OCI-M2 (cell line): ENCODE results near the gene ZNF555.

Experiments
- DNase-seq: peaks from one replicate; lab custom pipeline; 2025; ENCODE audit not compliant: unreplicated experiment; lab: John Stamatoyannopoulos, UW

Gene ZNF555

DNA sequence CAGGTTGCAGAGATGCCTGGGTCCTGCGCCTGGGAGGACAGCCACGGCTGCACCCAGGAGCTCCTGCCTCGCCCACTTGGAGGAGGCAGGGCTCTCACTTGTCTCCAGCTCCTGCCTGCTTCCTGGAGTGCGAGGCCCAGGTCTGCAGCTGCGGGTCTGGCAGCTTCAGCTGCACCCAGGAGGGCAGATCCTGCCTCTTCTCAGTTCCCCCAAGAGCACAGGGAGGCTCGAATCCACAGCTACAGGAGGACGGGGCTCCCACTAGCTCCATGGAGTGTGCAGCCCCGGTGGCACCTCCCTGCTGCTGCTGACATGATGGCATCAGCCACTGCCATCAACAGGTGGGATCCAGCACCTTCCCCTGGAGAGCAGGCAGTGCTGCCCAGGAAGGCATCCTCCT lies 17.1 kb upstream of the ZNF555 start:
- no peak for DNase-seq

DNA sequence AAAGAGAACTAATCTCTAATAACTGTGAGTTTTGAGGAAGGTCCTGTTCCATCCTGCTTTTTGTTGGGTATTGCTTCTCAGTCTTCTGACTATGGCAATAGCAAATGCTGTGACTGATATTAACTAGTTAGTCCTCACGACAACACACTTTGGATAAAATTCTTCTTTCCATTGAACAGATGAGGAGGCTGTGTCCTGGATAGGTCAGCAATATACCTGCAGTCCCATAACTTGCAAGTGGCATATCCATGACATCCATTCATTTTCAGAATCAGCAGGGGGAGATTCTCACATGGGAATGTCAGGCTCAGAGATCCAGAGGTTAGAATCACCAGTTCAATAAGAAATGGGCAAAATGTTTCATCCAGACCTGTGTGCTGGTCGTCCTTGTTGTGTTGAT lies 14.3 kb upstream of the ZNF555 start:
- no peak for DNase-seq

DNA sequence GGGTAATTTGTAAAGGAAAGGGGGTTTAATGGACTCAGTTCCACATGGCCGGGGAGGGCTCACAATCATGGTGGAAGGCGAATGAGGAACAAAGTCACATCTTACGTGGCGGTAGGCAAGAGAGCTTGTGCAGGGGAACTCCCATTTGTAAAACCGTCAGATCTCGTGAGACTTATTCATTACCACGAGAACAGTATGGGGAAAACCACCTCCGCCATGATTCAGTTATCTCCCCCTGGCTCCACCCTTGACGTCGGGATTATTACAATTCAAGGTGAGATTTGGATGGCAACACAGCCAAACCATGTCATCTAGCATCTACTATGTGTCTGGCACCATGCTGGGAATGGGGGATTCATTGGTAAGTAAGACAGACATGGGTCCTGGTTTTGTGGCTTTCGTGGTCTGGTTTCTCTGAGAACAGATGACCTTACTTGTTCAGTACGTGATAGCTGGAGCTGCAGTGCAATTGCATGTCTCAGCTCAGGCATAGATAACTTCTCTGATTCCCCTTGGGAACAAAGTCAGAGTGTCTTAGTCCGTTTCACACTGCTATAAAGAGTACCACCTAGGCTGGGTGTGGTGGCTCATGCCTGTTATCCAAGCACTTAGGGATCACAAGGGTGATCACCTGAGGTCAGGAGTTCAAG lies 13.3 kb upstream of the ZNF555 start:
- DNase-seq: no peak

GRCh38 chr19:2834294-2834871 lies 6.9 kb upstream of the ZNF555 start:
- DNase-seq: no peak

DNA sequence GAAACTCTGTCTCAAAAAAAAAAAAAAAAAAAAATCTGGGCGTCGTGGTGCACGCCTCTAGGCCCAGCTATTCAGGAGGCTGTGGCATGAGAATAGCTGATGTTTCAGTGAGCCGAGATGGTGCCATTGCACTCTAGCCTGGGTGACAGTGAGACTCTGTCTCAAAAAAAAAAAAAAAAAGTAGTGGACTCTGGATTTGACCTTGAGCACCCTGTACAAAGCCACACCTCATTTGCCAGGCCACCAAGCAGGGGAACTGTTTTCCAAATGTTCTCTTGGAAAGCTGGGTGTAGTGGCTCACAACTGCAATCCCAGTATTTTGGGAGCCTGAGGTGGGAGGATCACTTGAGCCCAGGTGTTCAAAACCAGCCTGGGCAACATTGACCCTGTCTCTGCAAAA lies 3.8 kb upstream of the ZNF555 start:
- DNase-seq: no peak

DNA sequence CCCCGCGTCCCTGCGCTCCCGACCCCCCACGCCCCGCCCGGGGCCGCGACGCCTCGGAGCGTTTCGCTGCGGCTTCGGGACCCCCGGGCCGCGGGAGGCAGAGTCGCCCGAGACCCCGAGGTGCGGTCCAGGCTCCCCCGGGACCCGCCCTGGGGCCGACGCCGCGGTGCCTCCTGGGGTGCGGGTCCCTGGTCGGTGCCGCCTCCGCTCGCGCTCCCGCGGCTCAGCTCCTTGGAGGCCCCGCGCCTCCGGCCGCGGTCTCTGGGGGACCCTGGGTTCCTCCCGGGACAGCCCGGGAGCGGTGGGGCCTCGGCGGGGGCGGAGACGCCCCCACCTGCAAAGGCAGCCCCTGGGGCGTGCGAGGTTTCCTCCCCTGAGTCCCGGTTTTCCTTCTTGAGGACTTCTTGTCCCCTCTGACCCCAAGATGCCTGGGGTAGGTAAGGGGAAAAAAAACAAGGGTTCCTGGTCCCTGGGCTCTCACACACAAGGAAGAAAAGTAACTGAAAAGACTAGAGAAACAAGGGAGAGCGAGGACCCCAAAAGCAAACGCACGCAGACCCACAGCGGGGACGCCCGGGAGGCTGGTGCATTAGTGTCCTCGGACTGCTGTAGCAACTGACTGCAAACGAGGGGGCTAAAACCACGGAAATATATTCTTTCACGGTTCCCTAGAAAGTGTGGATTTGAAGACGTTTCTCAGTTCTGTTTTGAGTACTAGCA lies 740 bp downstream of the ZNF555 start:
- no peak for DNase-seq

DNA sequence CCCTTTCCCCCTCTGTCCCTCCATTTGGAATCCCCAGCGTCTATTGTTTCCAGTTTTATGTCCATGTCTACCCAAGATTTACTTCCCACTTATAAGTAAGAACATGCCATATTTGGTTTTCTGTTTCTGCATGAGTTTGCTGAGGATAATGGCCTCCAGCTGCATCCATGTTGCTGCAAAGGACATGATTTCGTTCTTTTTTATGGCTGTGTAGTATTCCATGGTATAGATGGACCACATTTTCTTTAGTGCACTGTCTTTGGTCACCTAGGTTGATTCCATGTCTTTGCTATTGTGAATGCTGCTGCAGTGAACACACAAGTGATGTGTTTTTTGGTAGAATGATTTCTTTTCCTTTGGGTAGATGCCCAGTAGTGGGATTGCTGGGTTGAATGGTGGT lies 3.8 kb downstream of the ZNF555 start:
- no peak for DNase-seq

DNA sequence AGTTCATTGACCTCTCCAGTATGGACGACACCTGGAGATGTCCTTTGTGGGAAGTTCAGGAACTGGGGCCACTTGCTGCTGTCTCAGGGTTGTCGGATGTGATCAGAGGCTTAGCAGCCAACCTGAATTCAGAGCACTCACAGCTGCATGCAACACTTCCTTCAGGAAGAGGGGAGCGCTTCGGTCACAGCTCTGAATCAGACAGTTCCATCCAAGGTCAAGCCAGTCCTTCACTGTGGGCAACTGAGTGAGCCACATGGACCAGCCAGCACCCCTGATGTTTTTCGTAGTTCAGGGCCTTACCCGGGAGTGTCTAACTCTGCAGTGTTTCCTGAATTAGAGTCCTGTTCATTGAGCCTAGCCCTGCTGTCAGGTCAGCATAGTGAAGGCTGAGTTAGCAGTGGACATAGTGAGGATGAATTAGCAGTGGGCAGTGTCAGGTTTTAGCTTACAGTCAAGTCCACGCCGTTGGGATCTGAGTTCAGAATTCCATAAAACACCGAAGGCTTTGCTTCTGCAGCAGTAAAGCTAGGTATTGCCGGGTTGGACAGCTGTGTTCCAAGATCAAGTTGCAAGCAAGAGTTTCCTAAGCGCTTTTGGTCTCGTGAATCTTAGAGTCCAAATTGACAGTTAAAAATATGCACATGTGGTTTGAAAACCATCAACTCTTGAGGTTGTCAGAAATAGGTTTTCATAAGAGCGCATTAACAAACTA lies 5.1 kb downstream of the ZNF555 start:
- DNase-seq: no peak

- no peak for DNase-seq
These were observed 6.2 kb downstream of the ZNF555 start for GRCh38 chr19:2847507-2847906.

- DNase-seq: no peak
These were observed 7.3 kb downstream of the ZNF555 start for GRCh38 chr19:2848616-2849015.

GRCh38 chr19:2850256-2850925 lies 9.1 kb downstream of the ZNF555 start:
- no peak for DNase-seq

- DNase-seq: no peak
These were observed 11.3 kb downstream of the ZNF555 start for GRCh38 chr19:2852598-2852997.

- DNase-seq: no peak
These were observed 11.8 kb downstream of the ZNF555 start for GRCh38 chr19:2853015-2853606.

GRCh38 chr19:2854849-2855248 lies 13.6 kb downstream of the ZNF555 start:
- DNase-seq: no peak

DNA sequence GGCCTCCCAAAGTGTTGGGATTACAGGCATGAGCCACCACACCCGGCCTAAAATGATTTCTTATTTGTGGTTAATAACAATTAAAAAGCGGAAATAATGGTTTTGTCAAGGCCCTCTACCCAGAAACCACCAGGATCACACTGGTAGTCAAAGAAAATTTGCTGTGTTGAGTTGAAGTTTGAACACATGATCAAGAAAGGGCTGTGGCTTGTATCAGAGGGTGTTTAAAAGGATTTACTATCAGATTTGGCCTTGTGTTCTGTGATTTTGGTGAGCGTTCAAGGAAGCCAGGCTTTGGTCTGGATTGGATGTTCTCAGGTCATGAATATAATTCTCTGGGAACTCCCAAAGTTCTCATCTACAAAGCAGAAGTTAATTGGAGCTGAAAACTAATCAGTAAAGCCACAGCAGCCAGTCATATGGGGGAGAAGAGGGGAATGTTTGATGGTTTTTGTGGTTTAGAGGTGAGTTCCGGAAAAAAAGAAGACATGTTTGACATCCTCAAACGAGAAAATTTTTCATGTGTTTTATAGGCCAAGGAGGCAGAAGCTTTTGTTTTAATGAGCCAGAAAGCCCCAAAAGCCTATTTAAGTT lies 15.3 kb downstream of the ZNF555 start:
- no peak for DNase-seq

GRCh38 chr19:2858864-2859263 lies 17.6 kb downstream of the ZNF555 start:
- DNase-seq: no peak

- no peak for DNase-seq
These were observed 22.5 kb downstream of the ZNF555 start for GRCh38 chr19:2863816-2864215.

DNA sequence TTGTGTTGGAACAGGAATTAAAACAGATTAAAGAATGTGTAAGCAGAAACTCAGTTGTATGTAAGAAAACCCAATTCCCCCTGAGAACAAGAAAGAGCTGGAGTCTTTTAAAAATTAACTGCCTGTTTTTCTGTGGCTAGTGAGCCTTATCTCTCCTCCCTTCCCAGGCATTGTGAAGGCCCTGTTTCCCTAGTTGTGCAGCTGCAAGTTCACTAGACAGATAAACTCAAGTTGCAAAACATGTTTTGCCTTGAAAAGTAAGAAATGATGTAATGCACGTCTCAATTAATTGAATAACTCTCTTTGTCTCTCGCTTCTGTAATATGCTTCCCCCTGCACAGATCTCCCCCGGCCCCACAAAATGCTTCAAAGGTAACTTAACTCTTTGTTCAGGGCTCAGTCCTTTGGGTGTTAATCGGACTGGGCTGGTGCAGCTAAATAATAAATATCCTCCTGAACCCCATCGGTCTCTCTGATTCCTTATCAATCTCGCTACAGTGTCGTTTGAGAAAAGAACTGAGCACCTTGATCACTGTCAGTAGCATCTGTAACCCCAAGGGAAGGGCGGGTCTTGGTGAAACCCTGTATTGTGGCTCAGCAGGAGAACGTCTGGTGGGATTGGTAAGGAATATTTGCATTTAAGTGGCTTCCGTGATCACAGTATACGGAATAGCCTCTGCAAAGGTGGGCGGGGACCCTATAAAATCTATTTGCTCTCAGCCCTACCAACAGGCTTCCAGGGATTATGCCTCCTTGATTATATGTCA lies 24.2 kb downstream of the ZNF555 start:
- DNase-seq: peak; percentile 34

DNA sequence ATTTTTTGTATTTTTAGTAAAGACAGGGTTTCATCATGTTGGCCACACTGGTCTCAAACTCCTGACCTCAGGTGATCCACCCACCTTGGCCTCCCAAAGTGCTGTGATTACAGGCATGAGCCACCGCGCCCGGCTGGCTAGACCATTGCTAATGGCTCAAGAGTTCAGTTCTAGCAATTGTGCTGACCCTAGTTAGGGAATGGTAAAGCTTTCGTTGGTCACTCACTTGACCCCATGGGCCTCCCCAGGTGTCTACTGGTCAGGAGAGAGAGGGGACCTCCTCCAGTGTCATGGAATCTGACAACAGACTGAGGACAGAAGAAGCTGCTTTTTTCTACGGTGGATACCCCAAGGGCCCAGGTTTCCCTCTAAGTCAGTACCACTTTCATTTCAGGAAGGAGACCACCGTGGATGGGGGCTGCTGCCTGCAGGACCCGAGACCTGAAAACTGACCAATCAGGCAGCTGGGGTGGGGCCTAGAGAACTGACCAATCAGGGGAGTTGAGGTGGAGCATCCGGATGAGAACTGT lies 25.3 kb downstream of the ZNF555 start:
- DNase-seq: no peak
